HepG2 (cell line): ENCODE measurements around the gene RNU5B-1. TPM values are rescaled to one million over a fixed set of nuclear protein-coding genes. Genes with fewer than 3 reads are reported as not detected.

Experiments
- ETV5 ChIP-seq: IDR thresholded peaks from 2 replicates; pipeline ENCODE4 v1.6.1; 2018; ENCODE audit warnings: missing biosample characterization, missing genetic modification reagents, inconsistent platforms, borderline replicate concordance
- FUBP1 ChIP-seq: sonication (generic); formaldehyde crosslinking; IDR thresholded peaks from 2 replicates; pipeline ENCODE4 v1.5.1; 2020; ENCODE audit warnings: missing genetic modification reagents, mild to moderate bottlenecking, borderline replicate concordance
- KAT7 ChIP-seq: IDR thresholded peaks from 2 replicates; pipeline ENCODE4 v1.6.1; 2018; ENCODE audit warnings: borderline replicate concordance, missing compliant biosample characterization
- KIAA2018 ChIP-seq: sonication (generic); formaldehyde crosslinking; IDR thresholded peaks from 2 replicates; pipeline ENCODE4 v1.5.0; 2020; ENCODE audit warnings: mild to moderate bottlenecking, missing genetic modification reagents, borderline replicate concordance
- SIX4 ChIP-seq: sonication (generic); formaldehyde crosslinking; IDR thresholded peaks from 2 replicates; pipeline ENCODE4 v1.4.0; 2020; ENCODE audit warnings: missing genetic modification reagents
- STAT6 ChIP-seq: sonication (generic); formaldehyde crosslinking; IDR thresholded peaks from 2 replicates; pipeline ENCODE4 v1.4.0; 2020; ENCODE audit warnings: missing genetic modification reagents, mild to moderate bottlenecking, borderline replicate concordance
- TARDBP ChIP-seq: sonication (generic); formaldehyde crosslinking; IDR thresholded peaks from 2 replicates; pipeline ENCODE4 v1.8.0; 2022; ENCODE audit warnings: mild to moderate bottlenecking, missing genetic modification reagents
- ZBTB14 ChIP-seq: sonication (generic); formaldehyde crosslinking; IDR thresholded peaks from 2 replicates; pipeline ENCODE4 v1.4.0; 2020; ENCODE audit warnings: missing genetic modification reagents
- ZNF468 ChIP-seq: sonication (generic); formaldehyde crosslinking; IDR thresholded peaks from 2 replicates; pipeline ENCODE4 v1.8.0; 2022; ENCODE audit warnings: mild to moderate bottlenecking, moderate library complexity, missing genetic modification reagents
- polyA plus RNA-seq, 8 experiments: library from polyadenylated mRNA; depleted of rRNA in 3 of 8; stranded (reverse) in 7 of 8; unstranded in 1 of 8; fragments of >200 nt; fragmentation: Illumina TruSeq in 4 of 8; extraction: Trizol in 4 of 8; gene quantifications; 2 replicates each; pipeline versions ENCODE4 v1.2.1 to v1.2.3, GENCODE V29; 2011 to 2016; ENCODE audit warnings: low read depth in 4 of 8, missing spikeins in 1 of 8, mixed read lengths in 1 of 8; ENCODE audit not compliant: insufficient read depth in 1 of 8
- total RNA-seq, 5 experiments: library from RNA; depleted of rRNA; stranded (reverse); fragments of >200 nt; fragmentation: Illumina TruSeq; extraction: Trizol; gene quantifications; 2 replicates each; pipeline ENCODE4 v1.2.3, GENCODE V29; 2016; ENCODE audit warnings: low read depth in 1 of 5
- TF ChIP-seq, protein P1 (sequence below): sonication (generic); formaldehyde crosslinking; IDR thresholded peaks from 2 replicates; pipeline ENCODE4 v1.8.0; 2022; ENCODE audit warnings: mild to moderate bottlenecking, missing genetic modification reagents; ENCODE audit not compliant: insufficient replicate concordance

Gene RNU5B-1
- total and polyA plus RNA-seq, 2 of the 13 experiments (the other 11 are each of a cell fraction or from before 2014, with no cell fraction given) = 1,646 TPM; not detected in 1

GRCh38 chr15:65304381-65305149, at the start of gene RNU5B-1 (continued):
- no peak for TF ChIP-seq KIAA2018
- no peak for TF ChIP-seq KAT7 (CRISPR knock-in tag)
- peak; percentile 56; the same call in 1 of the 2 replicates for TF ChIP-seq ETV5 (CRISPR knock-in tag)
- TF ChIP-seq, protein P1, sequence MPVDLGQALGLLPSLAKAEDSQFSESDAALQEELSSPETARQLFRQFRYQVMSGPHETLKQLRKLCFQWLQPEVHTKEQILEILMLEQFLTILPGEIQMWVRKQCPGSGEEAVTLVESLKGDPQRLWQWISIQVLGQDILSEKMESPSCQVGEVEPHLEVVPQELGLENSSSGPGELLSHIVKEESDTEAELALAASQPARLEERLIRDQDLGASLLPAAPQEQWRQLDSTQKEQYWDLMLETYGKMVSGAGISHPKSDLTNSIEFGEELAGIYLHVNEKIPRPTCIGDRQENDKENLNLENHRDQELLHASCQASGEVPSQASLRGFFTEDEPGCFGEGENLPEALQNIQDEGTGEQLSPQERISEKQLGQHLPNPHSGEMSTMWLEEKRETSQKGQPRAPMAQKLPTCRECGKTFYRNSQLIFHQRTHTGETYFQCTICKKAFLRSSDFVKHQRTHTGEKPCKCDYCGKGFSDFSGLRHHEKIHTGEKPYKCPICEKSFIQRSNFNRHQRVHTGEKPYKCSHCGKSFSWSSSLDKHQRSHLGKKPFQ (CRISPR knock-in tag) = no peak
- TF ChIP-seq ZNF468 (CRISPR knock-in tag) = peak; percentile 71; the same call in 1 of the 2 replicates
- peak; percentile 82 for TF ChIP-seq STAT6
- 0 out of 2 replicates have a peak, but pooled peaks have one; percentile 58 for TF ChIP-seq TARDBP
- no peak; the same call in none of the 2 replicates for TF ChIP-seq SIX4 (CRISPR knock-in tag)
- no peak; the same call in 1 of the 2 replicates for TF ChIP-seq FUBP1 (CRISPR knock-in tag)
- TF ChIP-seq ZBTB14 = no peak; the same call in 1 of the 2 replicates
